ENCODE data around the gene TOP3B.

TOP3B gene

DNA sequence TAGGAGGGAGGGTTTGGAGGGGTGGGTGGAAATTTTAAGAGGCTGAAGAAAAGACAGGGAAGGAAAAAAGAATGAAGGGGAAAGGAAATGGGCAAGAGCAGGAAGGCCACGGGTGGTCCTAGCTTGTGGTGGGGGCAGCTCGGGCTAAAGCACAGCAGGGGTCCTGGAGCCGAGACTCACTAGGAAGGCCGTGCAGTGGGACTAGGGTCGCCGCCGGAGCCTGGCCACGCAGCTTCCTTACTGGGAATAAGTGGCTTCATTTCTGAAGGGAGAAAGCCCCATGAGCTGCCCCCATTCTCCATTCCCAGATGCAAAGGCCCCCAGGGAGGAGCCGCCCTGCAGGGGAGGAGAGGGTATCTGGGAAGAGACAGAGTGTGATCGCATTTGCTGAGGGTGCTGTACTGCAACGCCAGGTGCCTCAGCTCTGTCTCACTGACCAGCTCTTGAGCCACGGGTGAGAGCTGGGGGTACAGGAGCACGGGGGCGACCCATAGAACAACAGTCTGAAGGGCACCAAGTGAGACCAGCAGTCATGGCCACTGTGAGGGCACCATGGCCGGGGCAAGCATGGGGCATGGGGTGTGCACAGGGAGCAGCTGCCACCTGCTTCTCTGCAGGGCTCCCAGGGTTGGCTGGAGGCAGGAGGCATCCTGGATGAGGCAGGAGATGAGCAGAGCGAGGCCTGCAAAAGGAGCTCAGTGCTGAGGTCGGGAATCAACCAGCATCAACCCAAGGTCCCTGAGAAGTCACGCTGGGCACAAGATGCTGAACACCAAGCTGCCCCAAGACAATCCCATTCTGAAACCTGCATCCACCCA is 11.6 kb downstream of the TOP3B start:
- no peak overlapping the region for H3K4me3 ChIP-seq (ENCODE audit: insufficient read depth, low read depth, low read length, poor library complexity, severe bottlenecking)
- H3K9me3 ChIP-seq (ENCODE audit: control insufficient read depth, low read length) = no peaks in the 10 kb centered on the region
- no peak for DNase-seq
- peaks cover 87% of the 10 kb centered on the region for H3K36me3 ChIP-seq (ENCODE audit: control insufficient read depth, insufficient read depth, low read length)
- no peak overlapping the region for H3K27ac ChIP-seq (ENCODE audit: insufficient read depth, low read length, poor library complexity, severe bottlenecking)
- no peaks in the 10 kb centered on the region for H3K27me3 ChIP-seq (replicated peaks; ENCODE audit: control insufficient read depth, insufficient read depth, low read length, poor library complexity, severe bottlenecking)
- no peaks in the 10 kb centered on the region for H3K4me1 ChIP-seq (ENCODE audit: control insufficient read depth, insufficient read depth, low read length, poor library complexity, severe bottlenecking)

DNA sequence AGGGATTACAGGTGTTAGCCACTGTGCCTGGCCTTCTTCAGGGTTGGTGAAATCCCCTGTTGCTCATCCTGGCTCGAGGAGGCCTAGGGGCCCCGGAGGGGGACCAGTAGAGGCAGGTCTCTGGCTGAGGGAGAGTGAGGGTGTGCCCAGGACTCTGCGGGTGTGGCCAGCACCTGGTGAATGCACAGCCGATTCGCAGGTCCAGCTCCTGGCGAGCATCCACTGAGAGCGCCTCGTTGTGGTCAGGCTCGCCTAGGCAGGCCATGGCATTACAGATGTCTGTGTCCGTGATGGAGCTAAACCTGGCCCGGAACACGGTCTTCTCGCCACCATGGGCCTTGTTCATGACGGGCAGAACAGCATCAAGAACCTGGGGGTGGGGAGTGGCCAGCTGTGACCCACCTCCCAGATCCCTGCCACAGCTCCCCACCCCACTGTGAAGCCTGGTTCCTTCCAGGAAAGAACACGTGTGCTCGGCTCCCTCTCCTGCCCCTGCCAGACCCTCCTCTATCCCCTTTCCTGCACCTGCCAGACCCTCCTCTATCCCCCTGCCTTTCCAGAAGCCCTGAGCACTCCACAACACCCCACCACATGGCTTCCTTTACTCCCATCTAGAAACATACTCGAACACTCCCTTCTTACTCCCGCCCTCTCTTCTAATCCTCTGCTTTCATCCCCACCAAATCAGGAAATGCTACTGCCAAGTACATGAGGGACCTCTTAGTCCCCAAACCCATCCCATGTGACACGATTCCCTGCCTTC is 12.4 kb downstream of the TOP3B start:
- H3K27ac ChIP-seq (ENCODE audit: insufficient read depth, low read length, poor library complexity, severe bottlenecking) = no peak overlapping the region
- H3K9me3 ChIP-seq (ENCODE audit: control insufficient read depth, low read length) = no peaks in the 10 kb centered on the region
- DNase-seq = no peak
- no peak overlapping the region for H3K4me3 ChIP-seq (ENCODE audit: insufficient read depth, low read depth, low read length, poor library complexity, severe bottlenecking)
- no peaks in the 10 kb centered on the region for H3K27me3 ChIP-seq (replicated peaks; ENCODE audit: control insufficient read depth, insufficient read depth, low read length, poor library complexity, severe bottlenecking)
- peaks cover 85% of the 10 kb centered on the region for H3K36me3 ChIP-seq (ENCODE audit: control insufficient read depth, insufficient read depth, low read length)
- H3K4me1 ChIP-seq (ENCODE audit: control insufficient read depth, insufficient read depth, low read length, poor library complexity, severe bottlenecking) = no peaks in the 10 kb centered on the region

GRCh38 chr22:21968452-21969129 is 14.0 kb downstream of the TOP3B start:
- Histone ChIP-seq H3K9me3 (ENCODE audit: control insufficient read depth, low read length) (no peaks in the 10 kb centered on the region), H3K36me3 (ENCODE audit: control insufficient read depth, insufficient read depth, low read length) (peaks cover 87% of the 10 kb centered on the region), H3K4me3 (ENCODE audit: insufficient read depth, low read depth, low read length, poor library complexity, severe bottlenecking) (no peak overlapping the region), H3K4me1 (ENCODE audit: control insufficient read depth, insufficient read depth, low read length, poor library complexity, severe bottlenecking) (no peaks in the 10 kb centered on the region), H3K27ac (ENCODE audit: insufficient read depth, low read length, poor library complexity, severe bottlenecking) (no peak overlapping the region), H3K27me3 (replicated peaks; ENCODE audit: control insufficient read depth, insufficient read depth, low read length, poor library complexity, severe bottlenecking) (no peaks in the 10 kb centered on the region)
- DNase-seq = no peak

- H3K9me3 ChIP-seq (ENCODE audit: control insufficient read depth, low read length) = no peaks in the 10 kb centered on the region
- H3K27ac ChIP-seq (ENCODE audit: insufficient read depth, low read length, poor library complexity, severe bottlenecking) = no peak overlapping the region
- DNase-seq = no peak
- H3K27me3 ChIP-seq (replicated peaks; ENCODE audit: control insufficient read depth, insufficient read depth, low read length, poor library complexity, severe bottlenecking) = no peaks in the 10 kb centered on the region
- H3K4me1 ChIP-seq (ENCODE audit: control insufficient read depth, insufficient read depth, low read length, poor library complexity, severe bottlenecking) = no peaks in the 10 kb centered on the region
- peaks cover 84% of the 10 kb centered on the region for H3K36me3 ChIP-seq (ENCODE audit: control insufficient read depth, insufficient read depth, low read length)
- no peak overlapping the region for H3K4me3 ChIP-seq (ENCODE audit: insufficient read depth, low read depth, low read length, poor library complexity, severe bottlenecking)
These were observed 14.8 kb downstream of the TOP3B start for GRCh38 chr22:21967693-21968271.

DNA sequence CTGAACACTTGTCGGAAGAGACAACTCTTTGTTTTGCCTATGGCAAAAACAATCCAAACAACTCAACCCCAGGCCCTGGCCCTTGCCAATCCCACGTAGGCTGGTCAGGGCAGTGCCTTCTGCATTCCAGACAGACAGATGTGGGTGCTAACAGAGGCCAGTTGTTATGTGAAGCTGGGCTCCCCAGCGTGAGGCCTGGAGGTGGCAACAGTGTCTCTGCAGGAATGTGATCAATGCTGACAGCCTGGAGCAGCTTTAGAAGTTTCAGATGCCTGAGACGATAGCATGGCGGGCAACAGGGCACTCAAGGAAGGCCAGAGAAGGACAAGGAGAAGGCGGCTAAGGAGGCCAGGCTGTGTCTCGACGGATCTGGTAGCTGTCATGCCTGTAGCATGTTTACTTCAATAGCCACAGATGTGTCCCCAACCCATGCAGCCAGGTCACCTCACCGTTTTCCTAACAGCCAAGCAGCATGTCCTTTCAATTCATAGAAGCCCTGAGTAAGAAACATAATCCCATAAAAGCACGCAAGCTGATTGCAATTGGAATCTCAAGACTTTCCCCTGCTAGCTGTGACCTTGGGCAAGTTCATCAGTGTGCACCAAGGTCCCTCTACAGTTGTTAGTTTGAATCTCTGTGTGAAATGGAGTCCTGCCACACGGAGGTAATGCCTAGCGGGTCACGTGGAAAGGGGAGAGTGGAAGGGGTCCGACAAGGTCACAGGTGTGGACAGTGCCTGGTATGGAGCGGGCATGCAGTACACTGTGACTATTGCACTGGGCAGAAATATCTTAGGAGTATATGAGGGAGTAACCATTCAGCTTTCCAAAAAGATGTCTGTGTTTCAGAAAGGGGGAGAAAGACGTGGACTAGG is 15.7 kb downstream of the TOP3B start:
- H3K4me1 ChIP-seq (ENCODE audit: control insufficient read depth, insufficient read depth, low read length, poor library complexity, severe bottlenecking) = no peaks in the 10 kb centered on the region
- no peak overlapping the region for H3K27ac ChIP-seq (ENCODE audit: insufficient read depth, low read length, poor library complexity, severe bottlenecking)
- H3K9me3 ChIP-seq (ENCODE audit: control insufficient read depth, low read length) = no peaks in the 10 kb centered on the region
- no peaks in the 10 kb centered on the region for H3K27me3 ChIP-seq (replicated peaks; ENCODE audit: control insufficient read depth, insufficient read depth, low read length, poor library complexity, severe bottlenecking)
- no peak overlapping the region for H3K4me3 ChIP-seq (ENCODE audit: insufficient read depth, low read depth, low read length, poor library complexity, severe bottlenecking)
- no peak for DNase-seq
- peaks cover 85% of the 10 kb centered on the region for H3K36me3 ChIP-seq (ENCODE audit: control insufficient read depth, insufficient read depth, low read length)

DNA sequence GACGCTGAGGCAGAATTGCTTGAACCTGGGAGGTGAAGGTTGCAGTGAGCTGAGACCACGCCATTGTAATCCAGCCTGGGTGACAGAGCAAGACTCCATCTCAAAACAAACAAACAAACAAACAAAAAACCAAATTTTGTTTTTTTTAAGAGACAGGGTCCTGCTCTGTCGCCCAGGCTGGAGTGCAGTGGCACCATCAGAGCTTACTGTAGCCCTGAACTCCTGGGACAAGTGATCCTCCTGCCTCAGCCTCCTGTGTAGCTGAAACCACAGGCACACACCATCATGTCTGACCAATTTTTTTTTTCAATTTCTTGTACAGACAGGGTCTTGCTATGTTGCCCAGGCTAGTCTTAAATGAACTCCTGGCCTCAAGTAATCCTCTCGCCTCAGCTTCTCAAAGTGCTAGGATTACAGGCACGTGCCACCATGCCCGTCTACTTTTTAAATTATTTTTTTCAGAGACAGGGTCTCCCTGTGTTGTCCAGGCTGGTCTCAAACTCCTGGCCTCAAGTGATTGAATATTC is 16.8 kb downstream of the TOP3B start:
- H3K27me3 ChIP-seq (replicated peaks; ENCODE audit: control insufficient read depth, insufficient read depth, low read length, poor library complexity, severe bottlenecking) = no peaks in the 10 kb centered on the region
- H3K4me1 ChIP-seq (ENCODE audit: control insufficient read depth, insufficient read depth, low read length, poor library complexity, severe bottlenecking) = no peaks in the 10 kb centered on the region
- H3K4me3 ChIP-seq (ENCODE audit: insufficient read depth, low read depth, low read length, poor library complexity, severe bottlenecking) = no peak overlapping the region
- H3K36me3 ChIP-seq (ENCODE audit: control insufficient read depth, insufficient read depth, low read length) = peaks cover 80% of the 10 kb centered on the region
- no peak overlapping the region for H3K27ac ChIP-seq (ENCODE audit: insufficient read depth, low read length, poor library complexity, severe bottlenecking)
- DNase-seq = no peak
- H3K9me3 ChIP-seq (ENCODE audit: control insufficient read depth, low read length) = no peaks in the 10 kb centered on the region

- DNase-seq = no peak
- Histone ChIP-seq H3K27ac (ENCODE audit: insufficient read depth, low read length, poor library complexity, severe bottlenecking) (no peak overlapping the region), H3K36me3 (ENCODE audit: control insufficient read depth, insufficient read depth, low read length) (peaks cover 72% of the 10 kb centered on the region), H3K4me3 (ENCODE audit: insufficient read depth, low read depth, low read length, poor library complexity, severe bottlenecking) (no peak overlapping the region), H3K4me1 (ENCODE audit: control insufficient read depth, insufficient read depth, low read length, poor library complexity, severe bottlenecking) (no peaks in the 10 kb centered on the region), H3K27me3 (replicated peaks; ENCODE audit: control insufficient read depth, insufficient read depth, low read length, poor library complexity, severe bottlenecking) (no peaks in the 10 kb centered on the region), H3K9me3 (ENCODE audit: control insufficient read depth, low read length) (no peaks in the 10 kb centered on the region)
These were observed 17.6 kb downstream of the TOP3B start for GRCh38 chr22:21964918-21965484.

- Histone ChIP-seq H3K9me3 (ENCODE audit: control insufficient read depth, low read length) (no peaks in the 10 kb centered on the region), H3K4me1 (ENCODE audit: control insufficient read depth, insufficient read depth, low read length, poor library complexity, severe bottlenecking) (no peaks in the 10 kb centered on the region), H3K27me3 (replicated peaks; ENCODE audit: control insufficient read depth, insufficient read depth, low read length, poor library complexity, severe bottlenecking) (no peaks in the 10 kb centered on the region), H3K36me3 (ENCODE audit: control insufficient read depth, insufficient read depth, low read length) (peaks cover 70% of the 10 kb centered on the region), H3K4me3 (ENCODE audit: insufficient read depth, low read depth, low read length, poor library complexity, severe bottlenecking) (no peak overlapping the region), H3K27ac (ENCODE audit: insufficient read depth, low read length, poor library complexity, severe bottlenecking) (no peak overlapping the region)
- no peak for DNase-seq
These were observed 18.4 kb downstream of the TOP3B start for GRCh38 chr22:21964234-21964633.

- Histone ChIP-seq H3K4me1 (ENCODE audit: control insufficient read depth, insufficient read depth, low read length, poor library complexity, severe bottlenecking) (no peaks in the 10 kb centered on the region), H3K4me3 (ENCODE audit: insufficient read depth, low read depth, low read length, poor library complexity, severe bottlenecking) (no peak overlapping the region), H3K27ac (ENCODE audit: insufficient read depth, low read length, poor library complexity, severe bottlenecking) (no peak overlapping the region), H3K9me3 (ENCODE audit: control insufficient read depth, low read length) (no peaks in the 10 kb centered on the region), H3K27me3 (replicated peaks; ENCODE audit: control insufficient read depth, insufficient read depth, low read length, poor library complexity, severe bottlenecking) (no peaks in the 10 kb centered on the region), H3K36me3 (ENCODE audit: control insufficient read depth, insufficient read depth, low read length) (peaks cover 68% of the 10 kb centered on the region)
- no peak for DNase-seq
These were observed 18.8 kb downstream of the TOP3B start for GRCh38 chr22:21963790-21964211.

Data from effector memory CD4-positive, alpha-beta T cell (primary cell).